Measurements from ENCODE around the gene CACNA1G. TPM values are rescaled to one million over a fixed set of nuclear protein-coding genes. Genes with fewer than 3 reads are reported as not detected.

CACNA1G gene
- total RNA-seq, 6 donors from 2014 or later: under 0.01 to 0.37 (median 0.11) TPM; not detected in 2

DNA sequence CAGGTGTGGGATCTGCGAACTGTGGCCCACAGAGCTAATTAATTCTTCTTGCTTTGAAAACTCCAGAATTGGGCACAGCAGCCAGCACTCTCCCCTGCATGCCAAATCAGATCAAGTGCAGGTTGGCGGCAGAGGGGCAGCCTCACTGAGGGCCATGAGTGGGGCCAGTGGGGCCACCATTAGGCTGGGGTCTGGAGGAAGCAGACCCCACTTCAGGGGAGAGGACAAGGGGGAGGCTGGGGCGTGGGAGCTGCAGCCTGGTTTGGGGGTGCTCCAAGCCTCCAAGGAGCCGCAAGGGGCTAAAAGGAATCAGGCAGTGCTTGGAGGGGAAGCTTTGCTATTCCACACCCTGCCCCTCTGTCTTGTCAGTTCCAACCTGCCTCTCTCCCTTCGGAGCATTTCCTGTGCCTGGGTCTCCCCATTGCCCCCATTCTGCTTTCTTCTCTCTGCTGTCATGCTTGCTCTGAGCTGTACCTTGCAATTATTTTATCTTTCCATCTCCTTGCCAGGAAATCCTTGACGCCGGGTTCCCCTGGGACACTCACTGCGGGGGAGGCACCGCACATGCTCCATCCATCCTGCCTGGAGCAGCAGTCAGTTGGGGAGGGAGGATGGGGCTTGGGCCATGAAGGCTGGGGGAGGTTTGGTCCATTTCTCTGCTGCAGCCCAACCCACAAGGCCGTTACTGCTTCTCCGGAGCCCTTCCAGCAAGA is 70.8 kb downstream of the CACNA1G start:
- H3K27ac ChIP-seq: no peak overlapping the region
- DNase-seq (no peak), ATAC-seq (ENCODE audit: low FRiP score in 2 of 2) (no peak)
- TF ChIP-seq EP300 (IDR thresholded peaks at IDR 0.05) (no peak), POLR2AphosphoS5 (IDR thresholded peaks at IDR 0.05) (no peak), POLR2A (IDR thresholded peaks at IDR 0.05) (no peak)
- TF ChIP-seq, protein P1, sequence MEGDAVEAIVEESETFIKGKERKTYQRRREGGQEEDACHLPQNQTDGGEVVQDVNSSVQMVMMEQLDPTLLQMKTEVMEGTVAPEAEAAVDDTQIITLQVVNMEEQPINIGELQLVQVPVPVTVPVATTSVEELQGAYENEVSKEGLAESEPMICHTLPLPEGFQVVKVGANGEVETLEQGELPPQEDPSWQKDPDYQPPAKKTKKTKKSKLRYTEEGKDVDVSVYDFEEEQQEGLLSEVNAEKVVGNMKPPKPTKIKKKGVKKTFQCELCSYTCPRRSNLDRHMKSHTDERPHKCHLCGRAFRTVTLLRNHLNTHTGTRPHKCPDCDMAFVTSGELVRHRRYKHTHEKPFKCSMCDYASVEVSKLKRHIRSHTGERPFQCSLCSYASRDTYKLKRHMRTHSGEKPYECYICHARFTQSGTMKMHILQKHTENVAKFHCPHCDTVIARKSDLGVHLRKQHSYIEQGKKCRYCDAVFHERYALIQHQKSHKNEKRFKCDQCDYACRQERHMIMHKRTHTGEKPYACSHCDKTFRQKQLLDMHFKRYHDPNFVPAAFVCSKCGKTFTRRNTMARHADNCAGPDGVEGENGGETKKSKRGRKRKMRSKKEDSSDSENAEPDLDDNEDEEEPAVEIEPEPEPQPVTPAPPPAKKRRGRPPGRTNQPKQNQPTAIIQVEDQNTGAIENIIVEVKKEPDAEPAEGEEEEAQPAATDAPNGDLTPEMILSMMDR (IDR thresholded peaks at IDR 0.05): no peak
- 50 to 61% methylated on average over 11 of the region's 11 CpGs for WGBS, 2 donors
- H3K9me3 ChIP-seq: no peaks in the 10 kb centered on the region
- H3K4me3 ChIP-seq: no peak overlapping the region
- H3K27me3 ChIP-seq: peaks cover 0 to 18% (median 12%) of the 10 kb centered on the region in 4 donors
- peaks cover 12 to 45% (median 28%) of the 10 kb centered on the region in 4 donors for H3K4me1 ChIP-seq
- no peaks in the 10 kb centered on the region for H3K36me3 ChIP-seq

GRCh38 chr17:50631908-50632571 is 71.5 kb downstream of the CACNA1G start:
- ATAC-seq (ENCODE audit: low FRiP score in 2 of 2) (no peak), DNase-seq (no peak)
- Histone ChIP-seq H3K27ac (no peak overlapping the region), H3K4me3 (no peak overlapping the region), H3K9me3 (no peaks in the 10 kb centered on the region), H3K36me3 (no peaks in the 10 kb centered on the region), H3K4me1 (peaks cover 12 to 44% (median 30%) of the 10 kb centered on the region in 4 donors), H3K27me3 (peaks cover 0 to 18% (median 12%) of the 10 kb centered on the region in 4 donors)
- WGBS, 2 donors: 92% methylated on average over 9 of the region's 9 CpGs
- TF ChIP-seq, protein P1 (IDR thresholded peaks at IDR 0.05): no peak
- TF ChIP-seq POLR2AphosphoS5 (IDR thresholded peaks at IDR 0.05): no peak
- no peak for TF ChIP-seq EP300 (IDR thresholded peaks at IDR 0.05)
- TF ChIP-seq POLR2A (IDR thresholded peaks at IDR 0.05): no peak

DNA sequence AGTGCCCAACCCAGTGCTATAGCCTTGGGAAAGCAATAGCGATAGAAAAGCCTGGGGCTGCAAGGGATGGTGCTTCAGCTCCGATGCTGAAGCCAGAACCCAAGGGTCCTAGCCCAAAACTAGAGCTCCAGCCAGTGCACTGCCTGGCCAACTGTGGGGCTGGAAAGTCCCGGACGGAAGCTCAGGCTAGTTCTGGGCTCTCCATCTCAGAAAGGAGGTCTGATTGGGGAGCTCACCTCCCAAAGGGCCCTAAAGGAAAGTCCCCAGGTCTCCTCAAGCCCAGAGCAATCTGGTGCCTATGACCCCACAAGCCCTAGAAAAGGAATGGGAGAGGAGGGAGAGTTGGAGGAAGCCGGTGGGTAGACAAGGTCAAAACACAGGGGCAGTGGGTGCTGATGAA is 72.1 kb downstream of the CACNA1G start:
- TF ChIP-seq POLR2AphosphoS5 (IDR thresholded peaks at IDR 0.05) (no peak), POLR2A (IDR thresholded peaks at IDR 0.05) (no peak), EP300 (IDR thresholded peaks at IDR 0.05) (no peak)
- TF ChIP-seq, protein P1 (IDR thresholded peaks at IDR 0.05): no peak
- Histone ChIP-seq H3K4me1 (peaks cover 12 to 44% (median 30%) of the 10 kb centered on the region in 4 donors), H3K27me3 (peaks cover 0 to 17% (median 12%) of the 10 kb centered on the region in 4 donors), H3K9me3 (no peaks in the 10 kb centered on the region), H3K36me3 (no peaks in the 10 kb centered on the region), H3K27ac (no peak overlapping the region), H3K4me3 (no peak overlapping the region)
- no peak for ATAC-seq (ENCODE audit: low FRiP score in 2 of 2)
- WGBS, 2 donors: 93 to 95% methylated on average over 2 to 5 of the region's 5 CpGs
- no peak for DNase-seq

- Histone ChIP-seq H3K36me3 (no peaks in the 10 kb centered on the region), H3K4me3 (no peak overlapping the region), H3K4me1 (peaks cover 18 to 46% (median 40%) of the 10 kb centered on the region in 4 donors), H3K27ac (no peak overlapping the region), H3K27me3 (peaks cover 0 to 12% (median 8%) of the 10 kb centered on the region in 4 donors), H3K9me3 (no peaks in the 10 kb centered on the region)
- DNase-seq (no peak), ATAC-seq (ENCODE audit: low FRiP score in 2 of 2) (no peak)
- 94% methylated on average over 9 of the region's 9 CpGs for WGBS, 2 donors
- no peak for TF ChIP-seq EP300 (IDR thresholded peaks at IDR 0.05)
- TF ChIP-seq POLR2A (IDR thresholded peaks at IDR 0.05): no peak
- no peak for TF ChIP-seq POLR2AphosphoS5 (IDR thresholded peaks at IDR 0.05)
- TF ChIP-seq, protein P1 (IDR thresholded peaks at IDR 0.05): no peak
These were observed 73.2 kb downstream of the CACNA1G start for GRCh38 chr17:50633683-50634082.
